Non-pigmented ciliary epithelial cell (primary cell): Measurements from ENCODE around the gene PLA2G5.
"Not testable (repeated sequence)": the region's sequence is repeated elsewhere in the genome, so short reads cannot be mapped to it uniquely, and the experiment has no call there.

ENCODE experiments used
- DNase-seq: peaks from one replicate; pipeline ENCODE4 v3.0.0-alpha.2; 2010; ENCODE audit warnings: low read depth

The PLA2G5 gene

GRCh38 chr1:20117236-20117635 lies 47.2 kb downstream of the PLA2G5 start:
- no peak for DNase-seq

GRCh38 chr1:20119347-20119746 lies 49.4 kb downstream of the PLA2G5 start, which contains the start of gene PLA2G2D:
PLA2G2D (minus strand) TSS chr1:20119536; CDS start chr1:20119498, 38 bp downstream.
- no peak for DNase-seq

- DNase-seq: no peak
These were observed 50.8 kb downstream of the PLA2G5 start for GRCh38 chr1:20120796-20121195.

- DNase-seq: no peak
These were observed 53.9 kb downstream of the PLA2G5 start for GRCh38 chr1:20123722-20124455.

- DNase-seq: peak; percentile 26
These were observed 54.6 kb downstream of the PLA2G5 start for GRCh38 chr1:20124456-20125057.

GRCh38 chr1:20125100-20125499 lies 55.1 kb downstream of the PLA2G5 start:
- no peak for DNase-seq

- no peak for DNase-seq
These were observed 56.2 kb downstream of the PLA2G5 start for GRCh38 chr1:20126041-20126805.

- no peak for DNase-seq
These were observed 56.9 kb downstream of the PLA2G5 start for GRCh38 chr1:20126806-20127440.

- not testable (repeated sequence) for DNase-seq
These were observed 60.5 kb downstream of the PLA2G5 start for GRCh38 chr1:20130518-20130917.

GRCh38 chr1:20134995-20135394 lies 65.0 kb downstream of the PLA2G5 start:
- DNase-seq: no peak

- DNase-seq: no peak
These were observed 66.3 kb downstream of the PLA2G5 start for GRCh38 chr1:20136249-20136648.

- DNase-seq: no peak
These were observed 67.1 kb downstream of the PLA2G5 start for GRCh38 chr1:20137055-20137454.

GRCh38 chr1:20137604-20138003 lies 67.6 kb downstream of the PLA2G5 start:
- DNase-seq: no peak

- no peak for DNase-seq
These were observed 68.4 kb downstream of the PLA2G5 start for GRCh38 chr1:20138346-20138745.

GRCh38 chr1:20138961-20139550 lies 69.1 kb downstream of the PLA2G5 start, which contains the start of gene PLA2G2F:
PLA2G2F (plus strand) TSS chr1:20139323; CDS start chr1:20139428, 105 bp downstream.
- no peak for DNase-seq

- DNase-seq: no peak
These were observed 70.0 kb downstream of the PLA2G5 start for GRCh38 chr1:20139776-20140612.

GRCh38 chr1:20141001-20141400 lies 71.0 kb downstream of the PLA2G5 start:
- no peak for DNase-seq

- DNase-seq: no peak
These were observed 71.5 kb downstream of the PLA2G5 start for GRCh38 chr1:20141466-20141865.
